ENCODE data around the gene MGRN1.

The MGRN1 gene

GRCh38 chr16:4640572-4641305 is 16.1 kb downstream of the MGRN1 start:
- DNase-seq (ENCODE audit: low spot score), result no peak
- TF ChIP-seq CTCF (IDR thresholded peaks at IDR 0.05; ENCODE audit: extremely low read depth, missing control alignments), result no peak

DNA sequence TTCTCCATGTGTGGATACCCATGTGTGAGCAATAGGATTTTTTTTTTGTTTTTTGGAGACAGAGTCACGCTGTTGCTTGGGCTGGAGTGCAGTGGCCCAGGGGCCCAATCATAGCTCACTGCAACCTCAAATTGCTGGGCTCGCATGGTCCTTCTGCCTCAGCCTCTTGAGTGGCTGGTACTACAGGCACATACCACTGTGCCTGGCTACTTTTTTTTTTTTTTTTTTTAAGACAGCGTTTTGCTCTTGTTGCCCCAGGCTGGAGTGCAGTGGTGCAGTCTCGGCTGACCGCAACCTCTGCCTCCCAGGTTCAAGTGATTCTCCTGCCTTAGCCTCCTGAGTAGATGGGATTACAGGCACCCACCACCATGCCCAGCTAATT is 16.7 kb downstream of the MGRN1 start:
- TF ChIP-seq CTCF (IDR thresholded peaks at IDR 0.05; ENCODE audit: extremely low read depth, missing control alignments), result no peak
- no peak for DNase-seq (ENCODE audit: low spot score)

DNA sequence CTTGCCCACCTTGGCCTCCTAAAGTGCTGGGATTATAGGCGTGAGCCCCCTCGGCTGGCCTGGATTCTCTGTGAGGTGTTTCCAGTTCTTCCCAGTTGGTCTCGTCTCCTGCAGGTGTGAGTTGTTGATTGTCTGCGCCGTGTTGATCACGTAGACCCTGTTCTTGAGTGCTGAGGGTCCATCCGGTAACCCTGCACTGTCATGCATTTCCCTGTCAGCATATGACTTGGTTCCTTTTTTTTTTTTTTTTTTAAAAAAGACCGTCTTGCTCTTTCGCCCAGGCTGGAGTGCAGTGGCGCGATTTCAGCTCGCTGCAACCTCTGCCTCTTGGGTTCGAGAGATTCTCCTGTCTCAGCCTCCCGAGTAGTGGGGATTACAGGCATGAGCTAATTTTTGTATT is 17.3 kb downstream of the MGRN1 start:
- TF ChIP-seq CTCF (IDR thresholded peaks at IDR 0.05; ENCODE audit: extremely low read depth, missing control alignments), result no peak
- DNase-seq (ENCODE audit: low spot score), result no peak

GRCh38 chr16:4646773-4647643 is 22.4 kb downstream of the MGRN1 start:
- no peak for DNase-seq (ENCODE audit: low spot score)
- no peak for TF ChIP-seq CTCF (IDR thresholded peaks at IDR 0.05; ENCODE audit: extremely low read depth, missing control alignments)

DNA sequence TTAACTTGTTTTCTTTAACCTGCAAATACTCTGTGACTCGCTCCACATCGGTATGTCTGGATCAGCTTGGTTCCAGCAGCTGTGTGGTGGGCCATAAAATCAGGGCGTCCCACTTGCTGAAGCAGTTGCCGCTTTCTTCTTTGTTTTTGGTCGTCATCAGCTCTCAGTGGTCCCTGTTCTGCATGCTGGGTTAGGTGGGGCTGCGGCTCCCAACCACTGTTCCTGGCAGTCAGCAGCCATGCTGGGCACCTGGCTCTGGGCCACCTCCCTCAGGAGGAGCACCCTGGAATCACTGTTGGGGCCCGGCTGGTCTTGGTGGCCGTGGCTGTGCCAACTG is 23.0 kb downstream of the MGRN1 start:
- TF ChIP-seq CTCF (IDR thresholded peaks at IDR 0.05; ENCODE audit: extremely low read depth, missing control alignments), result no peak
- no peak for DNase-seq (ENCODE audit: low spot score)

GRCh38 chr16:4648917-4649316 is 24.3 kb downstream of the MGRN1 start:
- no peak for TF ChIP-seq CTCF (IDR thresholded peaks at IDR 0.05; ENCODE audit: extremely low read depth, missing control alignments)
- DNase-seq (ENCODE audit: low spot score), result no peak

DNA sequence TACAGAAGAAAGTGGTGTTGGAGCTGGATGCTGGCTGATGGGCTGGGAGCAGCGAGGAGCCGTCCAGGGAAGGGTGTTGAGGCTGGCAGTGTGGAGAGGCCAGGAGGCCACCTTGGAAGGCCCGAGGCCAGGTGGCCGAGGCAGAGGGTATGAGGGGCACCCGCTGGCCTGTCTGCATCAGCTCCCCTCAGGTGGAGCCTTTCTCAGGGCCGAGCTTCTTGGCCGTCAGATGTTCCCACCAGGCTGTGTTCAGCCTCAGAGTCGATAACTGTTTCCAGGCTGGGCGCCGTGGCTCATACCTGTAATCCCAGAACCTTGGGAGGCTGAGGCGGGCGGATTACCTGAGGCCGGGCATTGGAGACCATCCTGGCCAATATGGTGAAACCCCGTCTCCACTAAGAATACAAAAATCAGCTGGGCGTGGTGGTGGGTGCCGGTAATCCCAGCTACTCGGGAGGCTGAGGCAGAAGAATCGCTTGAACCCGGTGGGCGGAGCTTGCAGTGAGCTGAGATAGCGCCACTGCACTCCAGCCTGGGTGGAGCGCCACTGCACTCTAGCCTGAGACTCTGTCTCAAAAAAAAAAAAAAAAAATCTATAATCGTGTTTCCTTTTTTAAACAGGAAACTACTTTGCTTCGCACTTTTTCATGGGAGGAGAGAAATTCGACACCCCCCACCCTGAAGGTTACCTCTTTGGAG is 25.3 kb downstream of the MGRN1 start:
- DNase-seq (ENCODE audit: low spot score), result no peak

More for the DNA sequence above, 25.3 kb downstream of the MGRN1 start:
- TF ChIP-seq CTCF (IDR thresholded peaks at IDR 0.05; ENCODE audit: extremely low read depth, missing control alignments), result no peak

All from GM20000 (cell line).